CD4-positive, alpha-beta T cell (primary cell): ENCODE data around the gene ABCF2. TPM values are rescaled to one million over a fixed set of nuclear protein-coding genes. Genes with fewer than 3 reads are reported as not detected.

Source experiments
- ATAC-seq: fragments of 200-7000 bp; cut with Tn5 transposase; one replicate; pipeline ENCODE4 v1.10.0; 2022; ENCODE audit warnings: mild to moderate bottlenecking; ENCODE audit not compliant: poor library complexity
- CTCF ChIA-PET: fragments of 350-600 bp; sonication (Branson Sonifier 250); formaldehyde crosslinking; loops from one replicate; lab custom pipeline; 2021; ENCODE audit warnings: antibody characterized with exemption, inconsistent platforms; lab: Charles Lee
- POLR2A ChIA-PET: fragments of 350-600 bp; sonication (Branson Sonifier 250); formaldehyde crosslinking; loops from one replicate; lab custom pipeline; 2021; ENCODE audit warnings: antibody characterized with exemption, inconsistent platforms; lab: Charles Lee
- DNase-seq, 14 experiments: peaks; one replicate each; pipeline ENCODE4 v3.0.0-alpha.2; 2013 to 2020; ENCODE audit warnings: mixed read lengths in 2 of 14
- H3K27ac ChIP-seq, 2 donors: one replicate each; pipeline versions ENCODE4 v1.5.1 to v1.7.0; 2013; ENCODE audit warnings: low read length in 2 of 2, low read depth in 1 of 2, mild to moderate bottlenecking in 1 of 2
- H3K27me3 ChIP-seq, 2 experiments: 1 replicate in 1 of 2; 2 replicates in 1 of 2; pipeline versions ENCODE4 v1.6.1 to v1.7.0; 2013; ENCODE audit warnings: low read length in 2 of 2, control low read depth in 1 of 2, mild to moderate bottlenecking in 1 of 2, moderate library complexity in 1 of 2; ENCODE audit not compliant: insufficient read depth in 2 of 2, control insufficient read depth in 1 of 2
- H3K36me3 ChIP-seq: one replicate; pipeline ENCODE4 v1.6.1; 2013; ENCODE audit warnings: low read length, control low read depth; ENCODE audit not compliant: insufficient read depth
- H3K4me1 ChIP-seq: one replicate; pipeline ENCODE4 v1.6.1; 2013; ENCODE audit warnings: low read length, control low read depth; ENCODE audit not compliant: insufficient read depth
- H3K4me3 ChIP-seq: one replicate; pipeline ENCODE4 v1.5.1; 2013; ENCODE audit warnings: mild to moderate bottlenecking, low read length, moderate library complexity
- H3K9me3 ChIP-seq, 2 experiments: 1 replicate in 1 of 2; 2 replicates in 1 of 2; pipeline versions ENCODE4 v1.6.1 to v1.7.0; 2013; ENCODE audit warnings: low read length in 2 of 2, mild to moderate bottlenecking in 2 of 2, control low read depth in 1 of 2, moderate library complexity in 1 of 2; ENCODE audit not compliant: control insufficient read depth in 1 of 2, insufficient read depth in 1 of 2
- H3K27ac Mint-ChIP-seq: one replicate; pipeline ENCODE4 v1.8.0; 2020; ENCODE audit warnings: mixed read lengths
- H3K27me3 Mint-ChIP-seq: one replicate; pipeline ENCODE4 v1.8.0; 2021; ENCODE audit warnings: mixed read lengths
- H3K36me3 Mint-ChIP-seq: one replicate; pipeline ENCODE4 v1.8.0; 2021; ENCODE audit warnings: low read depth, mixed read lengths
- H3K4me1 Mint-ChIP-seq: one replicate; pipeline ENCODE4 v1.8.0; 2021; ENCODE audit warnings: low read depth, mixed read lengths
- H3K4me3 Mint-ChIP-seq: one replicate; pipeline ENCODE4 v1.8.0; 2020; ENCODE audit warnings: mild to moderate bottlenecking, mixed read lengths
- H3K9me3 Mint-ChIP-seq: one replicate; pipeline ENCODE4 v1.8.0; 2020; ENCODE audit warnings: mixed read lengths
- intact Hi-C, 2 experiments: fragments of 100-400 bp; cut with DNase I in 1 of 2; cut with micrococcal nuclease in 1 of 2; formaldehyde crosslinking; loops; one replicate each; pipeline versions ENCODE4 v1.15.1 to v1.9.0; 2023 to 2025; cut with DNase I, micrococcal nuclease
- total RNA-seq, 174 experiments: library from RNA in 2 of 174; stranded (reverse) in 2 of 174; gene quantifications; one replicate each; pipeline ENCODE4 v1.2.3 and lab custom pipeline; 2021 to 2026
- TF ChIP-seq, protein P1 (sequence below): fragments of 200-600 bp; IDR thresholded peaks from one replicate; pipeline ENCODE4 v1.8.0; 2022; ENCODE audit warnings: antibody characterized with exemption, mild to moderate bottlenecking

Gene ABCF2
- total RNA-seq, 2 experiments from 2014 or later = 12.3 to 13.2 TPM

- TF ChIP-seq, protein P1, sequence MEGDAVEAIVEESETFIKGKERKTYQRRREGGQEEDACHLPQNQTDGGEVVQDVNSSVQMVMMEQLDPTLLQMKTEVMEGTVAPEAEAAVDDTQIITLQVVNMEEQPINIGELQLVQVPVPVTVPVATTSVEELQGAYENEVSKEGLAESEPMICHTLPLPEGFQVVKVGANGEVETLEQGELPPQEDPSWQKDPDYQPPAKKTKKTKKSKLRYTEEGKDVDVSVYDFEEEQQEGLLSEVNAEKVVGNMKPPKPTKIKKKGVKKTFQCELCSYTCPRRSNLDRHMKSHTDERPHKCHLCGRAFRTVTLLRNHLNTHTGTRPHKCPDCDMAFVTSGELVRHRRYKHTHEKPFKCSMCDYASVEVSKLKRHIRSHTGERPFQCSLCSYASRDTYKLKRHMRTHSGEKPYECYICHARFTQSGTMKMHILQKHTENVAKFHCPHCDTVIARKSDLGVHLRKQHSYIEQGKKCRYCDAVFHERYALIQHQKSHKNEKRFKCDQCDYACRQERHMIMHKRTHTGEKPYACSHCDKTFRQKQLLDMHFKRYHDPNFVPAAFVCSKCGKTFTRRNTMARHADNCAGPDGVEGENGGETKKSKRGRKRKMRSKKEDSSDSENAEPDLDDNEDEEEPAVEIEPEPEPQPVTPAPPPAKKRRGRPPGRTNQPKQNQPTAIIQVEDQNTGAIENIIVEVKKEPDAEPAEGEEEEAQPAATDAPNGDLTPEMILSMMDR = no peak
- Mint-ChIP-seq H3K27me3 (peaks cover 36% of the 10 kb centered on the region), H3K27ac (no peak overlapping the region), H3K36me3 (no peaks in the 10 kb centered on the region), H3K4me1 (no peaks in the 10 kb centered on the region), H3K9me3 (no peaks in the 10 kb centered on the region), H3K4me3 (no peak overlapping the region)
- ChIA-PET POLR2A (no interaction called here), CTCF (no interaction called here)
- Histone ChIP-seq H3K9me3 (no peaks in the 10 kb centered on the region), H3K27ac (no peak overlapping the region), H3K4me3 (no peak overlapping the region), H3K36me3 (no peaks in the 10 kb centered on the region), H3K4me1 (no peaks in the 10 kb centered on the region), H3K27me3 (peaks cover 2 to 5% of the 10 kb centered on the region in 2 experiments)
- ATAC-seq (no peak), DNase-seq (no peak)
- intact Hi-C loops = no loop called here
Observed at GRCh38 chr7:151261529-151261928, 34.5 kb upstream of the ABCF2 start.

DNA sequence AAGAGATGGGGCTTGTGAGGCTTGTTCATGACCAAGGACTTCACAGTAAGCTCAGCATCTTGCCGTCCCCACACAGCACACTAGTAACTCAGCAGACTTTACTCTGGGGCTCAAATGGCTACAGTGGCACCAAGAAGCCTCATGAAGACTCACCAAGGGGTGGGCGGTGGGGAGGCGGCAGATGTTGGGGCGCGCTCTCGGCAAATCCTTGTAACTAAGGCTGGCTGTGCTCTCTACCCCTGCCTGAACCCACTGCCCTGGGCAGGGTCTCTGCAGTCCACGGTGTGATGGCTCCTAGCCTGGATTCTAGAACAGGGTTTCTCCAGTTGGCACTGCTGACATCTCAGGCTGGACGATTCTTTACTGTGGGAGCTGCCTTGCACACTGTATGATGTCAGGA, 33.9 kb upstream of the ABCF2 start:
- CTCF ChIA-PET = no interaction called here
- Mint-ChIP-seq H3K9me3 (no peaks in the 10 kb centered on the region), H3K36me3 (no peaks in the 10 kb centered on the region), H3K27ac (no peak overlapping the region), H3K27me3 (peaks cover 40% of the 10 kb centered on the region), H3K4me1 (no peaks in the 10 kb centered on the region), H3K4me3 (no peak overlapping the region)
- no peak for ATAC-seq
- H3K36me3 ChIP-seq = no peaks in the 10 kb centered on the region
- peaks cover 2 to 5% of the 10 kb centered on the region in 2 experiments for H3K27me3 ChIP-seq
- TF ChIP-seq, protein P1 = no peak
- DNase-seq = no peak
- POLR2A ChIA-PET = no interaction called here
- no peaks in the 10 kb centered on the region for H3K4me1 ChIP-seq
- H3K4me3 ChIP-seq = no peak overlapping the region
- intact Hi-C loops = no loop called here
- H3K27ac ChIP-seq = no peak overlapping the region
- no peaks in the 10 kb centered on the region for H3K9me3 ChIP-seq

DNA sequence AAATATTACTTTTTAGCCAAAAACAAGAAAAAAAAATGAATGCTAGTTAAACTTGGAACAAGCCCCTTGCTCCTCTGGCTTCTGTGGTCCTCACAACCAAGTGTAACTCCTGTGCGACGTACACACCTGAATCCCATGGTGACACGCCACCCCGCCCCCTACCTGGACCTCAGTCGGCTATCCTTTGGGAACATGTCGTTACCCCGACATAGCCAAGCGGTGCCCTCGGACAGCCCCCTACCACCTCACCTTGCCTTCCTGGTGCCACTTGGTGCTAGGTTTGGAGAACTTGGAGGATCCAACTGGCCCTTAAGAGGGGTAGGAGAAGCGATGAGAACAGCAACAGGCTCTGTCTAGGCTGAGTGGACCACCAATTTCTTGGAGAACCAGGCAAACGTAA, 33.5 kb upstream of the ABCF2 start:
- Histone ChIP-seq H3K27me3 (peaks cover 2 to 5% of the 10 kb centered on the region in 2 experiments), H3K9me3 (no peaks in the 10 kb centered on the region), H3K4me1 (no peaks in the 10 kb centered on the region), H3K27ac (no peak overlapping the region), H3K4me3 (no peak overlapping the region), H3K36me3 (no peaks in the 10 kb centered on the region)
- no peaks in the 10 kb centered on the region for H3K4me1 Mint-ChIP-seq
- intact Hi-C loops = no loop called here
- H3K27me3 Mint-ChIP-seq = peaks cover 43% of the 10 kb centered on the region
- ChIA-PET POLR2A (no interaction called here), CTCF (no interaction called here)
- H3K27ac Mint-ChIP-seq = no peak overlapping the region
- H3K9me3 Mint-ChIP-seq = no peaks in the 10 kb centered on the region
- H3K4me3 Mint-ChIP-seq = no peak overlapping the region
- TF ChIP-seq, protein P1 = no peak
- DNase-seq (no peak), ATAC-seq (no peak)
- no peaks in the 10 kb centered on the region for H3K36me3 Mint-ChIP-seq
